H1 (cell line): ENCODE results near the gene MMP20. TPM values are rescaled to one million over a fixed set of nuclear protein-coding genes. Genes with fewer than 3 reads are reported as not detected.

Experiments used
- CTCF ChIA-PET: fragments of 300-600 bp; sonication (Branson Sonifier 250); formaldehyde crosslinking; loops from one replicate; lab custom pipeline; 2021; ENCODE audit not compliant: partially characterized antibody; lab: Charles Lee
- POLR2A ChIA-PET: fragments of 300-600 bp; sonication (Branson Sonifier 250); formaldehyde crosslinking; loops from one replicate; lab custom pipeline; 2021; ENCODE audit warnings: inconsistent platforms; ENCODE audit not compliant: partially characterized antibody; lab: Charles Lee
- DNase-seq, 2 experiments: peaks; one replicate each; pipeline versions ENCODE4 v3.0.0 to v3.0.0-alpha.2; 2010 to 2022; ENCODE audit warnings: low spot score in 2 of 2, low read depth in 1 of 2, mixed read lengths in 1 of 2
- FAIRE-seq: peaks from 2 replicates; lab custom pipeline; 2011; peaks lifted over from hg19 to GRCh38; lab: Jason Lieb, UNC
- H2AFZ ChIP-seq: 2 replicates; pipeline ENCODE4 v1.8.1; 2012; ENCODE audit warnings: low read length, inconsistent platforms
- H2AK5ac ChIP-seq: 2 replicates; pipeline ENCODE4 v1.6.1; 2013; ENCODE audit warnings: low read depth, low read length
- H2BK120ac ChIP-seq: replicated peaks from 2 replicates; pipeline ENCODE3; 2013; ENCODE audit warnings: low read depth, low read length, inconsistent platforms
- H2BK12ac ChIP-seq: 2 replicates; pipeline ENCODE4 v1.6.1; 2013; ENCODE audit warnings: low read depth, low read length
- H2BK15ac ChIP-seq: 2 replicates; pipeline ENCODE4 v1.6.1; 2013; ENCODE audit warnings: low read length
- H2BK20ac ChIP-seq: 2 replicates; pipeline ENCODE4 v1.6.1; 2013; ENCODE audit warnings: low read length
- H2BK5ac ChIP-seq: 2 replicates; pipeline ENCODE4 v1.6.1; 2013; ENCODE audit warnings: low read depth, low read length
- H3K14ac ChIP-seq: 2 replicates; pipeline ENCODE4 v1.6.1; 2013; ENCODE audit warnings: inconsistent platforms; ENCODE audit not compliant: insufficient read length
- H3K18ac ChIP-seq: 2 replicates; pipeline ENCODE4 v1.6.1; 2013; ENCODE audit warnings: low read length; ENCODE audit errors: extremely low read depth
- H3K23ac ChIP-seq: 2 replicates; pipeline ENCODE4 v1.6.1; 2013; ENCODE audit warnings: inconsistent platforms; ENCODE audit not compliant: insufficient read length
- H3K23me2 ChIP-seq: 2 replicates; pipeline ENCODE4 v1.6.1; 2013; ENCODE audit warnings: low read depth, low read length
- H3K27ac ChIP-seq: 2 replicates; pipeline ENCODE4 v1.6.1; 2011; ENCODE audit warnings: low read depth, low read length, inconsistent platforms
- H3K27me3 ChIP-seq, 4 experiments: replicated peaks in 1 of 4; 1 replicate in 1 of 4; 2 replicates in 3 of 4; pipeline versions ENCODE4 v1.6.1 to v1.8.1; 2011 to 2013; ENCODE audit warnings: low read length in 3 of 4, mild to moderate bottlenecking in 3 of 4, inconsistent platforms in 2 of 4, mixed read lengths in 2 of 4, moderate library complexity in 1 of 4; ENCODE audit not compliant: control insufficient read depth in 3 of 4, insufficient read depth in 3 of 4; ENCODE audit errors: extremely low read depth in 1 of 4
- H3K36me3 ChIP-seq, 4 experiments: 2 replicates each; pipeline versions ENCODE4 v1.6.1 to v1.8.1; 2011 to 2013; ENCODE audit warnings: mild to moderate bottlenecking in 4 of 4, low read length in 3 of 4, moderate library complexity in 2 of 4, control low read depth in 1 of 4, inconsistent platforms in 1 of 4; ENCODE audit not compliant: insufficient read depth in 4 of 4, control insufficient read depth in 2 of 4
- H3K4ac ChIP-seq: replicated peaks from 2 replicates; pipeline ENCODE3; 2013; ENCODE audit warnings: low read length, low read depth, mixed read lengths, inconsistent platforms; ENCODE audit not compliant: insufficient read length
- H3K4me1 ChIP-seq, 4 experiments: replicated peaks in 1 of 4; 1 replicate in 1 of 4; 2 replicates in 3 of 4; pipeline versions ENCODE4 v1.6.1 to v1.8.1; 2011 to 2013; ENCODE audit warnings: low read length in 3 of 4, inconsistent platforms in 2 of 4, mixed read lengths in 1 of 4; ENCODE audit not compliant: insufficient read depth in 4 of 4, control insufficient read depth in 3 of 4
- H3K4me2 ChIP-seq, 2 experiments: 2 replicates each; pipeline versions ENCODE4 v1.6.1 to v1.8.1; 2011 to 2013; ENCODE audit warnings: low read depth in 2 of 2, low read length in 2 of 2, control low read depth in 1 of 2, inconsistent platforms in 1 of 2, mild to moderate bottlenecking in 1 of 2; ENCODE audit not compliant: insufficient read depth in 1 of 2
- H3K4me3 ChIP-seq, 4 experiments: fragments of 200-600, 300-600 bp in 1 of 4; sonication (generic), shearing (Covaris generic), sonication (Bioruptor Twin) in 1 of 4; 2 replicates each; pipeline versions ENCODE4 v1.5.1 to v1.8.1; 2011 to 2016; ENCODE audit warnings: low read length in 4 of 4, low read depth in 3 of 4, control low read depth in 2 of 4, inconsistent platforms in 2 of 4, mild to moderate bottlenecking in 2 of 4, mixed read lengths in 1 of 4, moderate library complexity in 1 of 4; ENCODE audit not compliant: insufficient read depth in 2 of 4; ENCODE audit errors: extremely low read depth in 1 of 4
- H3K56ac ChIP-seq: replicated peaks from 2 replicates; pipeline ENCODE3; 2013; ENCODE audit warnings: low read depth, mild to moderate bottlenecking, mixed read lengths, low read length, inconsistent platforms; ENCODE audit not compliant: insufficient read length
- H3K79me1 ChIP-seq: 2 replicates; pipeline ENCODE4 v1.6.1; 2013; ENCODE audit warnings: low read depth, low read length, control low read depth
- H3K79me2 ChIP-seq, 2 experiments: 2 replicates each; pipeline versions ENCODE4 v1.6.1 to v1.8.1; 2012 to 2013; ENCODE audit warnings: low read length in 2 of 2, mild to moderate bottlenecking in 2 of 2, inconsistent platforms in 1 of 2; ENCODE audit not compliant: insufficient read depth in 2 of 2, control insufficient read depth in 1 of 2
- H3K9ac ChIP-seq, 4 experiments: replicated peaks in 1 of 4; 1 replicate in 1 of 4; 2 replicates in 3 of 4; pipeline versions ENCODE4 v1.6.1 to v1.8.1; 2011 to 2013; ENCODE audit warnings: low read depth in 3 of 4, low read length in 3 of 4, control low read depth in 2 of 4, mild to moderate bottlenecking in 2 of 4, moderate library complexity in 2 of 4, inconsistent platforms in 1 of 4; ENCODE audit errors: extremely low read depth in 1 of 4
- H3K9me3 ChIP-seq, 2 experiments: 2 replicates each; pipeline versions ENCODE4 v1.6.1 to v1.8.1; 2012 to 2013; ENCODE audit warnings: mild to moderate bottlenecking in 2 of 2, moderate library complexity in 2 of 2, control low read depth in 1 of 2, inconsistent platforms in 1 of 2, low read depth in 1 of 2, low read length in 1 of 2, mixed read lengths in 1 of 2; ENCODE audit not compliant: insufficient read depth in 2 of 2
- H4K20me1 ChIP-seq, 2 experiments: replicated peaks in 1 of 2; 2 replicates each; pipeline versions ENCODE3 to v1.8.1; 2011 to 2013; ENCODE audit warnings: inconsistent platforms in 2 of 2, low read length in 2 of 2, mild to moderate bottlenecking in 1 of 2; ENCODE audit not compliant: insufficient read depth in 2 of 2, control insufficient read depth in 1 of 2
- H4K5ac ChIP-seq: 2 replicates; pipeline ENCODE4 v1.6.1; 2013; ENCODE audit warnings: low read length, low read depth, mixed read lengths, inconsistent platforms; ENCODE audit not compliant: insufficient read length
- H4K8ac ChIP-seq: 2 replicates; pipeline ENCODE4 v1.8.0; 2013; ENCODE audit warnings: mild to moderate bottlenecking, moderate library complexity, low read length, inconsistent platforms; ENCODE audit not compliant: insufficient read depth; ENCODE audit errors: extremely low read depth
- H4K91ac ChIP-seq: replicated peaks from 2 replicates; pipeline ENCODE3; 2013; ENCODE audit warnings: low read length, mixed read lengths, inconsistent platforms; ENCODE audit not compliant: insufficient read length
- BRCA1 ChIP-seq: IDR thresholded peaks from 2 replicates; pipeline ENCODE4 v1.6.1; 2012; ENCODE audit warnings: low read depth, low read length, improper control_type of control experiment
- CBX8 ChIP-seq: fragments of 300-800, 300-1000 bp; sonication (generic); IDR thresholded peaks from 2 replicates; pipeline ENCODE4 v1.7.1; 2016; ENCODE audit warnings: low read depth, low read length, borderline replicate concordance
- CTBP2 ChIP-seq: IDR thresholded peaks from 2 replicates; pipeline ENCODE4 v1.7.0; 2011; ENCODE audit warnings: borderline replicate concordance, mild to moderate bottlenecking, moderate library complexity, mixed read lengths, low read length; ENCODE audit not compliant: insufficient read depth, insufficient read length
- EZH2 ChIP-seq: fragments of 200-600 bp; sonication (generic); IDR thresholded peaks from 2 replicates; pipeline ENCODE4 v1.7.1; 2012; ENCODE audit warnings: low read depth, mild to moderate bottlenecking, moderate library complexity, low read length, inconsistent platforms; ENCODE audit not compliant: severe bottlenecking
- GTF2F1 ChIP-seq: IDR thresholded peaks from 2 replicates; pipeline ENCODE4 v1.6.1; 2012; ENCODE audit warnings: low read depth, low read length, improper control_type of control experiment, borderline replicate concordance
- HDAC2 ChIP-seq, 2 experiments: fragments of 300-600 bp in 1 of 2; sonication (generic) in 1 of 2; IDR thresholded peaks; 2 replicates each; pipeline ENCODE4 v1.6.1; 2011 to 2012; ENCODE audit warnings: low read depth in 2 of 2, low read length in 2 of 2, mild to moderate bottlenecking in 2 of 2, moderate library complexity in 2 of 2, borderline replicate concordance in 1 of 2, inconsistent platforms in 1 of 2
- NANOG ChIP-seq: IDR thresholded peaks from 2 replicates; pipeline ENCODE4 v1.6.1; 2011; ENCODE audit warnings: low read length, low read depth, mild to moderate bottlenecking, inconsistent platforms; ENCODE audit not compliant: insufficient read depth, poor library complexity, severe bottlenecking
- PHF8 ChIP-seq: fragments of 200-600 bp; sonication (generic); conservative IDR thresholded peaks from 2 replicates; pipeline ENCODE4 v1.7.1; 2012; ENCODE audit warnings: low read depth, mild to moderate bottlenecking, inconsistent platforms, low read length, moderate library complexity
- POU5F1 ChIP-seq: IDR thresholded peaks from 2 replicates; pipeline ENCODE4 v1.6.1; 2011; ENCODE audit warnings: low read depth, mild to moderate bottlenecking, low read length, moderate library complexity
- RFX5 ChIP-seq: IDR thresholded peaks from 2 replicates; pipeline ENCODE4 v1.6.1; 2011; ENCODE audit warnings: low read depth, low read length, improper control_type of control experiment, borderline replicate concordance
- SIRT6 ChIP-seq: IDR thresholded peaks from one replicate; pipeline ENCODE4 v1.7.1; 2012; ENCODE audit warnings: low read length, inconsistent platforms
- SP4 ChIP-seq: IDR thresholded peaks from 2 replicates; pipeline ENCODE4 v1.6.1; 2012; ENCODE audit warnings: low read length, inconsistent platforms
- TEAD4 ChIP-seq: IDR thresholded peaks from 2 replicates; pipeline ENCODE4 v1.6.1; 2012; ENCODE audit warnings: low read depth, low read length, inconsistent platforms, mixed read lengths
- YY1 ChIP-seq: IDR thresholded peaks from 2 replicates; pipeline ENCODE4 v1.6.1; 2011; ENCODE audit warnings: low read depth, mild to moderate bottlenecking, low read length
- WGBS, 2 experiments: shearing (Covaris generic) in 1 of 2; methylation state at CpG; one replicate each; pipeline versions ENCODE4 v1.1.6 to v1.1.7; 2013 to 2015; ENCODE audit warnings: low lambda C conversion rate in 2 of 2, mixed read lengths in 2 of 2, inconsistent platforms in 1 of 2, low coverage in 1 of 2, missing lambda C conversion rate in 1 of 2; ENCODE audit not compliant: insufficient replicate concordance in 2 of 2, insufficient coverage in 1 of 2, insufficient read length in 1 of 2; ENCODE audit errors: extremely low coverage in 1 of 2, missing lambda C conversion rate in 1 of 2; 5-methylcytosine and 5-hydroxymethylcytosine counted together
- polyA plus RNA-seq, 7 experiments: library from polyadenylated mRNA; depleted of rRNA in 3 of 7; stranded (reverse) in 5 of 7; unstranded in 2 of 7; fragments of >200 nt in 5 of 7; fragments of 200-250 nt in 2 of 7; gene quantifications; 1 replicate in 5 of 7; 2 replicates in 1 of 7; 4 replicates in 1 of 7; pipeline versions ENCODE4 v1.2.1 to v1.2.3, GENCODE V29; 2011 to 2013; ENCODE audit warnings: missing spikeins in 2 of 7, mixed read lengths in 2 of 7
- total RNA-seq: library from RNA; stranded (reverse); fragmentation: NEBNext Ultra II Directional; extraction: Animal tissue kit (Norgen Biotek cat#: 25700); gene quantifications from 2 replicates; pipeline ENCODE4 v1.2.1, GENCODE V29; 2021

Gene MMP20
- total and polyA plus RNA-seq, 2 of the 8 experiments (the other 6 are each of a cell fraction or from before 2014, with no cell fraction given), result not detected

- Histone ChIP-seq H3K9me3 (peaks cover 6 to 14% of the 10 kb centered on the region in 2 experiments; a peak in 3 of 4 replicates), H4K5ac (no peak overlapping the region), H3K27ac (no peak overlapping the region), H3K14ac (no peak overlapping the region), H2BK120ac (no peak overlapping the region), H3K27me3 (no peaks in the 10 kb centered on the region), H3K56ac (no peak overlapping the region), H3K36me3 (no peaks in the 10 kb centered on the region), H3K4me3 (no peak overlapping the region), H2BK5ac (no peak overlapping the region), H3K23me2 (no peaks in the 10 kb centered on the region), H2AK5ac (no peak overlapping the region), H4K91ac (no peak overlapping the region), H3K4ac (no peak overlapping the region), H2BK20ac (no peak overlapping the region), H2AFZ (no peak overlapping the region), H4K8ac (no peak overlapping the region), H3K4me1 (no peaks in the 10 kb centered on the region), H4K20me1 (no peaks in the 10 kb centered on the region), H3K4me2 (no peak overlapping the region), H2BK12ac (no peak overlapping the region), H3K18ac (no peak overlapping the region)
- WGBS, 2 experiments, result 69% methylated on average over 3 of the region's 3 CpGs; no CpG with 5 or more reads in 1 of the 2 experiments
- POLR2A ChIA-PET, result no interaction called here
- DNase-seq (no peak), FAIRE-seq (no peak)
- TF ChIP-seq YY1 (no peak), PHF8 (no peak), GTF2F1 (no peak), BRCA1 (no peak), NANOG (no peak), POU5F1 (no peak), RFX5 (no peak), EZH2 (no peak), SIRT6 (no peak), TEAD4 (no peak), HDAC2 (IDR thresholded peaks at IDR 0.05; ENCODE audit: borderline replicate concordance in 1 of 2, low read depth in 2 of 2, low read length in 2 of 2) (no peak), CBX8 (no peak), SP4 (no peak), CTBP2 (no peak)
- TF ChIP-seq, all 59 proteins: peak for 0
- Histone ChIP-seq H3K79me1 (no peaks in the 10 kb centered on the region), H2BK15ac (no peak overlapping the region), H3K9ac (no peak overlapping the region), H3K23ac (no peak overlapping the region), H3K79me2 (no peaks in the 10 kb centered on the region)
- CTCF ChIA-PET, result interaction anchor here (1.3 kb wide), 1 partner anchor 227 kb away, joined by 3 read pairs; no protein-coding TSS in a partner anchor
Observed at GRCh38 chr11:102568851-102569250, 56.3 kb downstream of the MMP20 start.
